GM23248 (cell line): ENCODE data around the gene APOD.

Experiments
- EZH2 ChIP-seq: fragments of 200-600 bp; sonication (generic); IDR thresholded peaks from 2 replicates; pipeline ENCODE4 v1.6.1; 2018; ENCODE audit warnings: antibody characterized with exemption, mild to moderate bottlenecking; ENCODE audit not compliant: insufficient read depth, poor library complexity, severe bottlenecking
- EZH2phosphoT487 ChIP-seq: fragments of 200-600 bp; sonication (generic); IDR thresholded peaks from 2 replicates; pipeline ENCODE4 v1.6.1; 2018; ENCODE audit warnings: antibody characterized with exemption, moderate library complexity, mild to moderate bottlenecking, low read depth; ENCODE audit not compliant: insufficient read depth

DNA sequence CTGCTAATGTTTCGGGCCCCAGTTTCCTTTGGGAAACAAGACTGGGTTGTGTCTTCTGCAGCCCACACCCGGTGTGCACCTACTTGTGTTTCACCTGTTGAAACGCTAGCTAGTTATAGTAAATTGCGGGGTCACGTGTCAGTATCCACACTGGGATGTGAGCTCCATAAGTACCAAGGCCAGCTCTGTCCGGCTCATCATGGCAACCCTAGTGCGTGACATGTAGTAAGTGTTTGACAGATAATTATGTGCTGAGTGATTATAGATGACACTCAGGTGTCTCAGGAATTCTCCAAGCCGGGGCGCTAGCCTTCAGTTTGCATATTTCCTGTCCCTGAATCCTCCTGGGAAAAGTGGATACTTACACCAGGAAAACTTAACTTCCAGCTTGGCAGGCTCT is 12.8 kb downstream of the APOD start:
- TF ChIP-seq EZH2 (no peak), EZH2phosphoT487 (no peak)
